Non-pigmented ciliary epithelial cell (primary cell): ENCODE data around the gene GORASP2.

Experiments
- DNase-seq: peaks from one replicate; pipeline ENCODE4 v3.0.0-alpha.2; 2010; ENCODE audit warnings: low read depth

GORASP2 gene

GRCh38 chr2:170923799-170924198 lies 5.3 kb upstream of the GORASP2 start:
- no peak for DNase-seq

GRCh38 chr2:170924969-170925368 lies 4.1 kb upstream of the GORASP2 start:
- no peak for DNase-seq

GRCh38 chr2:170925923-170926322 lies 3.1 kb upstream of the GORASP2 start:
- no peak for DNase-seq

- DNase-seq: no peak
Observed at GRCh38 chr2:170926743-170927297, 2.2 kb upstream of the GORASP2 start.

- no peak for DNase-seq
Observed at GRCh38 chr2:170928036-170928823, 823 bp upstream of the GORASP2 start.

GRCh38 chr2:170929686-170930050 lies 615 bp downstream of the GORASP2 start:
- DNase-seq: no peak

GRCh38 chr2:170930131-170930990 lies 1.3 kb downstream of the GORASP2 start:
- no peak for DNase-seq

GRCh38 chr2:170930991-170931266 lies 1.9 kb downstream of the GORASP2 start:
- DNase-seq: no peak

- no peak for DNase-seq
Observed at GRCh38 chr2:170932166-170932565, 3.1 kb downstream of the GORASP2 start.

GRCh38 chr2:170932948-170933347 lies 3.9 kb downstream of the GORASP2 start:
- no peak for DNase-seq

- no peak for DNase-seq
Observed at GRCh38 chr2:170937709-170938379, 8.8 kb downstream of the GORASP2 start.

- DNase-seq: no peak
Observed at GRCh38 chr2:170940066-170940465, 11.0 kb downstream of the GORASP2 start.

GRCh38 chr2:170942615-170943014 lies 13.6 kb downstream of the GORASP2 start:
- DNase-seq: no peak

GRCh38 chr2:170943041-170943440 lies 14.0 kb downstream of the GORASP2 start:
- DNase-seq: no peak

- DNase-seq: no peak
Observed at GRCh38 chr2:170943596-170943995, 14.5 kb downstream of the GORASP2 start.

- no peak for DNase-seq
Observed at GRCh38 chr2:170944545-170944944, 15.5 kb downstream of the GORASP2 start.

- no peak for DNase-seq
Observed at GRCh38 chr2:170949415-170949814, 20.4 kb downstream of the GORASP2 start.

- no peak for DNase-seq
Observed at GRCh38 chr2:170950221-170950761, 21.2 kb downstream of the GORASP2 start.

GRCh38 chr2:170953941-170954340 lies 24.9 kb downstream of the GORASP2 start:
- DNase-seq: no peak

- no peak for DNase-seq
Observed at GRCh38 chr2:170963386-170963785, 34.3 kb downstream of the GORASP2 start.

GRCh38 chr2:170965446-170966225 lies 36.6 kb downstream of the GORASP2 start:
- peak; percentile 8 for DNase-seq
